Hematopoietic multipotent progenitor cell treated with erythropoietin and hydrocortisone succinate and interleukin-3 and kit ligand, for 8 days (in vitro differentiated cells): ENCODE measurements around the gene TBC1D26.
"Not testable (repeated sequence)": the region's sequence is repeated elsewhere in the genome, so short reads cannot be mapped to it uniquely, and the experiment has no call there.

Experiments
- DNase-seq: peaks from one replicate; pipeline ENCODE4 v3.0.0-alpha.2; 2015

TBC1D26 gene

DNA sequence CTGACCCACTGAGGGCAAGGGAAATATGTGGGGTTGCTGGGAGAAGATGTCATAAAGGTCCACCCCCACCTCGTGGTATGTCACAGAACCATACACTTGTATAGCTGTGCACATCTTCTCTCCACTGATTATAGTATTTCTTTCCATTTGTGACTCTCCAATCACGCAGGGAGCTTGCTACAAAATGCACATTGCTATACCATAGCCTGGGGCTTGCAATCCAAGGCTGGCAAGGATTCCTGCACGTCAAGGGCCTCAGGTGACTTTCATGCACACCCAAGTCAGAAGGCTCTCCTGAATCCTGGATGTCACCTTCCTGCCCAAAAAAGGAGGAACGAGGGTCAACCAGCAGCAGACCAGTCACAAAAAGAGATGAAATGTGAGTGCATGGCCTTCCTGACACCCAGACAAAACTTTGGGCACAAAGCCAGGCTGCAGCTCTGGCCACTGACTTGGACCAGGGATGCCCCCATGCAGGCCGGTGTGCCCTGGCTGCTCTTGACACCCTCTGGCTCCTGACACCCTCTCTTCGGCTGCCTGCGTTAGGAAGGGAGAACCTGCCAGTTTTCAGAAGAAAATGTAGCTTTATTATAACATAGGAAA lies 12.1 kb downstream of the TBC1D26 start:
- no peak for DNase-seq

DNA sequence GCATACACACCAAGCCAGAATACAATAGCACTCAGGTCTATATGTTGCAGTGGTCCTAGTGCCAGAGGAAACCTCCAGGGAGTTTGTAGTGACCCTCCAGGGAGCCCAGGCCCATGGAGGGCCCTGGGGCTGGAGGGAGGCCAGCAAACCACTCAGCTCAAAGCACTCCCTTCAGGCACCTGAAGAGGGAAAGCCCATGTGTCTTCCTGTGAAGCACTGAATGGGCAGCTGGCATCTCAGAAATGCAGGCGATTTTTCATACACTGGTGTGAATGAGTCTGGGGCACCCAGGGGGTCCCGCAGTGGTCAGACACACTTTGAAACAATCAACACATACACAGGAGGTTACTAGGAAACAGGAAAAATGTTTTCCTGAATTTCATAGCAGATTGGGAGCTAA lies 12.8 kb downstream of the TBC1D26 start:
- no peak for DNase-seq

DNA sequence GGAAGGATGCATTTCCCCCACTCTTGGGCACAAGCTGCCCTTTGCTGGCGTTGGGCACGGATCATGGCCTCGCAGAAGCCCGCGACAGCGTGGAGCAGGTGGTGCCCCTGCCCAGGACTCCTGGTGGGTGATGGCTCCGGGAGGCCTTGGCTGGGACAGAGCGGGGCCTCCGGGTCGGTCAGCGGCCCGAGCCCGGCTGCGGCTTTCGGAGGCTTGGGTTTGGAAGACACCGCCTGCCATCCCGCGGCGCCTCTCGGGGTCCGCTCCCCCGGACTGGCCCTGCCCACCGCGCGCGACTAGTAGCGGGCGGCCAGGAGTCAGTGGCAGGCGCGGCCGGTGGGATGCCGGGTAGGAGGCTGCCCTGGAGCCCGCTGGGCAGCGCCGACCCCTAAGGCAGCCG lies 17.3 kb downstream of the TBC1D26 start:
- DNase-seq: not testable (repeated sequence)

DNA sequence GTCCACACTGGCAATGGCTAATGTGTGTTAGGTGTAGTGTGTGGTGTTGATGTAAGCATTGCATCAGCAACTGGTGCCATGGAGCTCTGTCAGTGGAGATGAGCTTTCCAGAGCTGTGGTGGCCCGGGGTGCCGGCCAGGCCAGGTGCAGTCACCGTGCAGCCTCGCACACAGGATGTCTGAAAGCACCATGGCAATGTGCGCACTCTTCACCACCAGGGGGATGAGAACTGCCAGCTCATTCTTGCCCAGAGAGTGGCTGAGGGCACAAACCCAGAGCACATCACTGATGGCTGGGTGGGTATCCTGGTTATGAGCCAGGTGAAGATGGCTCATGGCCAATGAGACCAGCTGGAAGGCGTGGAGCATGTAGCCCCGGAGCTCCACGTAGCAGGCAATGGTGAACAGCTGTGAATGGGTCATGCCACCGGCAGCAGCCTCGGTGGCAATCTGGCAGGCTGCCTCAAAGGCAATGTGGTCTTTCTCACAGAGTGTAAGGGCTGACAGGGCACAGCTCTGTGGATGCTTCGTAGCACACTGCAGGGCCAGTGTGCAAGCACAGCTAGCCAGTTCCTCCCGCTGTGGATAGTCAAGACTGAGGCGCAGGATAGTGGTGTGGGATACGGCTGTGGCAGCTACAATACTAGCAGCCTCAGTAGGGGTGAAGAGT lies 36.9 kb downstream of the TBC1D26 start:
- DNase-seq: not testable (repeated sequence)

DNA sequence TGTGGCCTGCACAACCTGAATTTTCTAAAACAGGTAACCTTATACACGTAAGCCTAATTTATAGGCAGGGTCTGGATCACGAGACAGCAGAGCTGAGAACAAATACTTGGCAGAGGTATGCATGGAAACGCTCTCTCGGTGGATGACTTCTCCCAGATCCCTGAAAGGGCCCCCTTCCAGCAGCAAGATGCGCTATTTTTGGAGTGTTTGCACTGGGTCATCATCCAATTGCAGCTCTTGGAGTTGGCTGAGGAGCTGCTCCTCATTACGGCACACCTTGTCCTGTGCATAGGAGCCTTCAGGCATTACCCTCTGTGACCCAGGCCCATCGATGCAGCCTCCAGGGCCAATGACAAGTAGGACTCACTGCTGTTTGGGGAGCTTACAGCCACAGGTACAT lies 38.6 kb downstream of the TBC1D26 start:
- not testable (repeated sequence) for DNase-seq

DNA sequence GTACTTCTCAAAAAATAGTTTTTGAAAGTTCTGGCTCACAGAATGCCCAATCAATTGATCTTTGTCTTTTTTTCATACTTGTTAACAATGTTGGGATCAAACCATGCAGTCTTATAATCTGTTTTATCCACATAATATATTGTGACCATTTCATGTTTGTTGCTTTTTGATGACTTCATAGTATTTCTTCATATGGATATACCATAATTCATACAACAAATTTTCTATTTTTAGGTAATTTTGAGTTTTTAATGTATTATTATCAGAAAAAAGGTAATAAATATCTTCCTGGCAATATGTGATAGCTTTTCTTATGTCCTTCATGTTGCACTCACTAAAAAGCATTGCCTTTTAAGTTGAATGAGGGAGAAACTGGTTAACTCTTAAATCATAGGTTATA lies 44.8 kb downstream of the TBC1D26 start:
- DNase-seq: no peak

DNA sequence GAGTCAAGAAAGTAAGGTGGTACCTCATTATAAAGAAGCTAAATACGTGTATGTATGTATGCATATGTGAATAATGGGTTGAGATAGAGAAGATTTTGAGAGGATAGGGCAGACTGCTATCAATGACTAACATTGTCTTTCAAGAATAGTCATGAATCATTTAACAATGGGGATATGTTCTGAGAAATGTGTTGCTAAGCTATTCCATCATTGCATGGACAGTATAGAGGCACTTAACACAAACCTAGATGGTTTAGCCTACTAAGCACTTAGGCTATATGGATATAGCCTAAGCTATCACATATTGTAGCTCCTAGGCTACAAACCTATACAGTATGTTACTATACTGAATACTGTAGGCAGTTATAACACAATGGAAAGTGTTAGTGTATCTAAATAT lies 45.2 kb downstream of the TBC1D26 start:
- DNase-seq: no peak

DNA sequence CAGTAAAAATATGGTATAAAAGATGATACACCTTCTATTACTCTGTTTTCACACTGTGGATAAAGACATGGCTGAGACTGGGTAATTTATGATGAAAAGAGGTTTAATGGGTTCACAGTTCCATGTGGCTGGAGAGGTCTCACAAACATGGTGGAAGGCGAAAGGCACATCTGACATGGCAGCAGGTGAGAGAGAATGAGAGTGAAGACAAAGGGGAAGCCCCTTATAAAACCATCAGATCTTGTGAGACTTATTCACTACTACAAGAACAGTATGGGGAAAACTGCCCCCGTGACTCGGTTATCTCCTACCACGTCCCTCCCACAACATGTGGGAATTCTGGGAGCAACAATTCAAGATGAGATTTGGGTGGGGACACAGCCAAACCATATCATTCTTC lies 45.6 kb downstream of the TBC1D26 start:
- DNase-seq: no peak

DNA sequence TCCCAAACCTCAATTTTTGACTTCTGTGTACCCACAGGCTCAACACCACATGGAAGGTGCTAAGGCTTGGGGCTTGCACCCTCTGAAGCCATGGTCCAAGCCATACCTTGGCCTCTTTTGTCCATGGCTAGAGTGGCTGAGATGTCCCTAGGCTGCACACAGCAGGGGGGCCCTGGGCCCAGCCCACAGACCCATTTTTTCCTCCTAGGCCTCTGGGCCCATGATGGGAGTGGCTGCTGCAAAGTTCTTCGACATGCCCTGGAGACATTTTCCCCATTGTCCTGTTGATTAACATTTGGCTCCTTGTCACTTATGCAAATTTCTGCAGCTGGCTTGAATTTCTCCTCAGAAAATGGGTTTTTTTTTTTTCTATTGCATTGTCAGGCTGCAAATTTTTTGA lies 47.0 kb downstream of the TBC1D26 start:
- DNase-seq: no peak

DNA sequence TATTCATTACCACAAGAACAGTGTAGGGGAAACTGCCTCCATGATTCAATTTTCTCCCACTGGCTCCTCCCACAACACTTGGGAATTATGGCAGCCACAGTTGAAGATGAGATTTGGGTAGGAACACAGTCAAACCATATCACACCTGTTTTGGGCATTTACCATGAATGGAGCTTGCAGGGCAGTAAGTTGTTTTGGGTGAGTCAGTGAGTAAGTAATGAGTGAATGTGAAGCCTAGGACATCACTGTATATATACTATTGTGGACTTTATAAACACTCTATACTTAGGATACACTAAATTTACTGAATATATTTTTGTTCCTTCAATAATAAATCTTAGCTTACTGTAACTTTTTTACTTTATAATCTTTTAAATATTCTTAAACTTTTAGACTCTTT lies 48.1 kb downstream of the TBC1D26 start:
- no peak for DNase-seq

DNA sequence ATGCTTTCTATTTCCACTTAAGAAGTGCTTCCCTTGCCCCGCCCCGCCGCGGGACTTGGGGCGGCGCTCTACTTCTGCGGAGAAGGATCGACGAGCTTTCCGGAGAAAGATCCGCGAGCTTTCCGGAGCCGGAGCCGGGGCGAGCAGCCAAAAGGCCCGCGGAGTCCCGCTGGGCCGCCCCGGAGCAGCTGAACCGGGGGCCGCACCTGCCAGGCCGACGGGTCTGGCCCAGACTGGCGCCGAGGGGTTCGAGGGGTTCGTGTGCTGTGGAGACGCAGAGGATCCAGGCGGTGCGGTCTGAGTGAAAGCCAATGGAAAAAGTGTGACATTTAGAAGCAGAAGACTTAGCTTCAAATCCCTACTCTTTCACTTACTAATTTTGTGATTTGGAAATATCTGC lies 50.8 kb downstream of the TBC1D26 start:
- no peak for DNase-seq

DNA sequence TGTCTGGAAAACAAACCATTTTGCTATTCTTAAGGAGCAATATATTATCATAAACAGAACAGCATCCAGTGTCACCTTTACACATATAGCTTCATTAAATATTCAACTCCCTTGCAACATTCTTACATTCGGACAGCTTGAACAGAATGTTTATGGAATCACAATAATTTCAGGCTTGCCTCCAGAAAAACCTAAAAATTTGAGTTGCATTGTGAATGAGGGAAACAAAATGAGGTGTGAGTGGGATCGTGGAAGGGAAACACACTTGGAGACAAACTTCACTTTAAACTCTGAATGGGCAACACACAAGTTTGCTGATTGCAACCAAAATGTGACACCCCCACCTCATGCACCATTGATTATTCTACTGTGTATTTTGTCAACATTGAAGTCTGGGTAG lies 51.4 kb downstream of the TBC1D26 start:
- DNase-seq: no peak

DNA sequence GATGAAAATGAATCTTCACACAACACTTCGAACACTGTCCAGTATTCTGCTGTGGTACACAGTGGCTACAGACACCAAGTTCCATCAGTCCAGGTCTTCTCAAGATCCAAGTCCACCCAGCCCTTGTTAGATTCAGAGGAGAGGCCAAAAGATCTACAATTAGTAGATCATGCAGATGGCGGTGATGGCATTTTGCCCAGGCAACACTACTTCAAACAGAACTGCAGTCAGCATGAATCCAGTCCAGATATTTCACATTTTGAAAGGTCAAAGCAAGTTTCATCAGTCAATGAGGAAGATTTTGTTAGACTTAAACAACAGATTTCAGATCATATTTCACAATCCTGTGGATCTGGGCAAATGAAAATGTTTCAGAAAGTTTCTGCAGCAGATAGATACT lies 52.3 kb downstream of the TBC1D26 start:
- DNase-seq: not testable (repeated sequence)

DNA sequence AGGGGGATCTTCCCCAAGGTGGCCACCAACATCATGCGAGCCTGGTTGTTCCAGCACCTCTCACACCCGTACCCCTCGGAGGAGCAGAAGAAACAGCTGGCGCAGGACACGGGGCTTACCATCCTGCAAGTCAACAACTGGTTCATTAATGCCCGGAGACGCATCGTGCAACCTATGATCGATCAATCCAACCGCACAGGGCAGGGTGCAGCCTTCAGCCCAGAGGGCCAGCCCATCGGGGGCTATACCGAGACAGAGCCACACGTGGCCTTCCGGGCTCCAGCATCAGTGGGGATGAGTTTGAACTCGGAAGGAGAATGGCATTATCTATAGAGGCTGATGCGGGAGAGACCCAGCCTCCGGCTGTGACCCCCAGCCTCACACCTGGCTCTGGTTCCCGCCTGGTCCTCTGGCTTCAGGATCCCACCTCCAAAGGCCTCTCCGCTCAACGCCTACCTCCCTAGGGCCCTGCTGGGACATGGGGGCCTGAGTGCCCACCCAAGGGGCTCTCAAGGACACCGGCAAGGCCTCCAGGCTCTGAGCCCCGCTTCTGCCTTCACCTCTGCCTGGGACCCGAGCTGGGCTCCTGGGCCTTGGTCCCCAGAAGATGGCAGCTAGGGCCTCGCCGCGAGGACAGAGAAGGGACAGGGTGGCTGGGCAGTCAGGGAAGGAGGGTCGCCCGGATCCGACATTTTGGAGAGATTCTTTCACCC lies 55.4 kb downstream of the TBC1D26 start:
- not testable (repeated sequence) for DNase-seq

DNA sequence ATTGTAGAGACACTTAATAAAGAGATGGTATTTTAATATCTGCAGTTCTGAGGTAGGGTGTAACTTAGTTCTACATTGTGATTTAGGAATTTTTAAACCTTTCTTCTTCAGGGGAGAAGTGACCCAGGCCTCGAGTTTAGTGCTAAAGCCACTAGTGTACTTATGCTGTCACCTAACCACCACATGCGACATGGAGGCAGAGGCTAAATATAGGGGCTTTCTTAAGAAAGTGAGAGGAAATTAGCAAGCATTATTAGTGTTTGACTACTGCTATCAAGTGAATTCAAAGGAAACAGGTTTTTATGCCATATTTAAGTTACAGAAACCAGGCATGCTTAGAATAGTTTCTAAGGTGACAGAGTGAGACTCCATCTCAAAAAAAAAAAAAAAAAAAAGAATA lies 56.3 kb downstream of the TBC1D26 start:
- DNase-seq: not testable (repeated sequence)
